ENCODE measurements around the gene MRPS24.

MRPS24 gene

GRCh38 chr7:43856316-43856715 is 13.0 kb downstream of the MRPS24 start:
- TF ChIP-seq CTCF (IDR thresholded peaks at IDR 0.05; ENCODE audit: insufficient read depth, low read depth, low read length, missing control alignments), result no peak
- H3K4me3 ChIP-seq (ENCODE audit: low read depth, low read length), result no peak overlapping the region
- no peak for DNase-seq (ENCODE audit: low read depth)

- DNase-seq (ENCODE audit: low read depth), result no peak
- no peak for TF ChIP-seq CTCF (IDR thresholded peaks at IDR 0.05; ENCODE audit: insufficient read depth, low read depth, low read length, missing control alignments)
- no peak overlapping the region for H3K4me3 ChIP-seq (ENCODE audit: low read depth, low read length)
Observed at GRCh38 chr7:43855176-43855575, 14.1 kb downstream of the MRPS24 start.

- no peak for TF ChIP-seq CTCF (IDR thresholded peaks at IDR 0.05; ENCODE audit: insufficient read depth, low read depth, low read length, missing control alignments)
- H3K4me3 ChIP-seq (ENCODE audit: low read depth, low read length), result no peak overlapping the region
- no peak for DNase-seq (ENCODE audit: low read depth)
Observed at GRCh38 chr7:43851805-43852204, 17.5 kb downstream of the MRPS24 start.

GRCh38 chr7:43850348-43851116 is 18.8 kb downstream of the MRPS24 start:
- no peak for TF ChIP-seq CTCF (IDR thresholded peaks at IDR 0.05; ENCODE audit: insufficient read depth, low read depth, low read length, missing control alignments)
- H3K4me3 ChIP-seq (ENCODE audit: low read depth, low read length), result no peak overlapping the region
- DNase-seq (ENCODE audit: low read depth), result peak; percentile 25

GRCh38 chr7:43849047-43849446 is 20.3 kb downstream of the MRPS24 start:
- no peak for DNase-seq (ENCODE audit: low read depth)
- no peak overlapping the region for H3K4me3 ChIP-seq (ENCODE audit: low read depth, low read length)

GRCh38 chr7:43847496-43847895 is 21.8 kb downstream of the MRPS24 start:
- no peak for TF ChIP-seq CTCF (IDR thresholded peaks at IDR 0.05; ENCODE audit: insufficient read depth, low read depth, low read length, missing control alignments)
- no peak for DNase-seq (ENCODE audit: low read depth)
- no peak overlapping the region for H3K4me3 ChIP-seq (ENCODE audit: low read depth, low read length)

More at GRCh38 chr7:43849047-43849446, 20.3 kb downstream of the MRPS24 start:
- TF ChIP-seq CTCF (IDR thresholded peaks at IDR 0.05; ENCODE audit: insufficient read depth, low read depth, low read length, missing control alignments), result no peak

GRCh38 chr7:43844662-43845061 is 24.7 kb downstream of the MRPS24 start:
- no peak for TF ChIP-seq CTCF (IDR thresholded peaks at IDR 0.05; ENCODE audit: insufficient read depth, low read depth, low read length, missing control alignments)
- no peak overlapping the region for H3K4me3 ChIP-seq (ENCODE audit: low read depth, low read length)

More at GRCh38 chr7:43844662-43845061, 24.7 kb downstream of the MRPS24 start:
- DNase-seq (ENCODE audit: low read depth), result no peak

Data from GM12865 (cell line).